CD14-positive monocyte (primary cell): ENCODE results near the gene STX1A. TPM values are rescaled to one million over a fixed set of nuclear protein-coding genes. Genes with fewer than 3 reads are reported as not detected.

Experiments used
- DNase-seq, 3 donors: peaks; one replicate each; pipeline ENCODE4 v3.0.0-alpha.2; 2011 to 2022
- H2AFZ ChIP-seq: 2 replicates; pipeline ENCODE4 v1.6.0; 2012; ENCODE audit warnings: mild to moderate bottlenecking, low read depth, low read length, inconsistent platforms; ENCODE audit not compliant: insufficient read depth, poor library complexity, severe bottlenecking
- H3K27ac ChIP-seq, 2 donors: 1 replicate in 1 of 2; 2 replicates in 1 of 2; pipeline ENCODE4 v1.5.1; 2012 to 2013; ENCODE audit warnings: low read length in 2 of 2, control low read depth in 1 of 2, inconsistent platforms in 1 of 2, low read depth in 1 of 2, mild to moderate bottlenecking in 1 of 2
- H3K27me3 ChIP-seq, 2 donors: one replicate each; pipeline versions ENCODE4 v1.6.0 to v1.6.1; 2011 to 2013; ENCODE audit warnings: low read length in 2 of 2; ENCODE audit not compliant: control insufficient read depth in 2 of 2, insufficient read depth in 2 of 2
- H3K36me3 ChIP-seq, 2 donors: replicated peaks in 1 of 2; 1 replicate in 1 of 2; 2 replicates in 1 of 2; pipeline versions ENCODE4 v1.5.1 to v1.6.1; 2012 to 2013; ENCODE audit warnings: low read length in 2 of 2, control low read depth in 1 of 2, inconsistent platforms in 1 of 2, mild to moderate bottlenecking in 1 of 2; ENCODE audit not compliant: insufficient read depth in 2 of 2, control insufficient read depth in 1 of 2
- H3K4me1 ChIP-seq, 2 donors: 1 replicate in 1 of 2; 2 replicates in 1 of 2; pipeline versions ENCODE4 v1.5.1 to v1.6.1; 2012 to 2013; ENCODE audit warnings: low read length in 2 of 2, control low read depth in 1 of 2, inconsistent platforms in 1 of 2, mild to moderate bottlenecking in 1 of 2, moderate library complexity in 1 of 2; ENCODE audit not compliant: insufficient read depth in 2 of 2, control insufficient read depth in 1 of 2
- H3K4me2 ChIP-seq: replicated peaks from 2 replicates; pipeline ENCODE3; 2012; ENCODE audit warnings: low read length, moderate library complexity, mild to moderate bottlenecking; ENCODE audit not compliant: poor library complexity, severe bottlenecking; ENCODE audit errors: extremely low read depth
- H3K4me3 ChIP-seq, 3 experiments: fragments of 200-600 bp in 1 of 3; sonication (generic) in 1 of 3; replicated peaks in 1 of 3; 1 replicate in 2 of 3; 2 replicates in 1 of 3; pipeline ENCODE4 v1.5.1; 2011 to 2013; ENCODE audit warnings: low read length in 3 of 3, mild to moderate bottlenecking in 3 of 3, control low read depth in 2 of 3, low read depth in 2 of 3, inconsistent platforms in 1 of 3, moderate library complexity in 1 of 3
- H3K79me2 ChIP-seq: 2 replicates; pipeline ENCODE4 v1.6.0; 2012; ENCODE audit warnings: mild to moderate bottlenecking, control low read depth, inconsistent platforms, low read length, moderate library complexity; ENCODE audit not compliant: insufficient read depth
- H3K9ac ChIP-seq: 2 replicates; pipeline ENCODE4 v1.6.0; 2017; ENCODE audit warnings: low read length, mild to moderate bottlenecking; ENCODE audit not compliant: insufficient read depth, poor library complexity, severe bottlenecking
- H3K9me3 ChIP-seq, 2 donors: replicated peaks in 1 of 2; 1 replicate in 1 of 2; 2 replicates in 1 of 2; pipeline versions ENCODE4 v1.5.1 to v1.6.1; 2012 to 2013; ENCODE audit warnings: low read length in 2 of 2, control low read depth in 1 of 2; ENCODE audit not compliant: control insufficient read depth in 1 of 2, insufficient read depth in 1 of 2
- H4K20me1 ChIP-seq: 2 replicates; pipeline ENCODE4 v1.6.0; 2012; ENCODE audit warnings: mild to moderate bottlenecking, low read length, control low read depth, moderate library complexity; ENCODE audit not compliant: insufficient read depth
- H3K27ac Mint-ChIP-seq, 7 donors: one replicate each; pipeline ENCODE4 v1.8.0; 2020; ENCODE audit warnings: mild to moderate bottlenecking in 7 of 7, mixed read lengths in 7 of 7, moderate library complexity in 6 of 7, inconsistent platforms in 2 of 7
- H3K27me3 Mint-ChIP-seq, 3 donors: one replicate each; pipeline ENCODE4 v1.8.0; 2021 to 2022; ENCODE audit warnings: low read depth in 3 of 3, mild to moderate bottlenecking in 3 of 3, mixed read lengths in 3 of 3, moderate library complexity in 3 of 3, inconsistent platforms in 1 of 3
- H3K36me3 Mint-ChIP-seq, 2 donors: one replicate each; pipeline ENCODE4 v1.8.0; 2020; ENCODE audit warnings: mixed read lengths in 2 of 2, inconsistent platforms in 1 of 2, mild to moderate bottlenecking in 1 of 2
- H3K4me1 Mint-ChIP-seq: one replicate; pipeline ENCODE4 v1.8.0; 2020; ENCODE audit warnings: mild to moderate bottlenecking, mixed read lengths
- H3K4me3 Mint-ChIP-seq, 2 donors: one replicate each; pipeline ENCODE4 v1.8.0; 2020; ENCODE audit warnings: mild to moderate bottlenecking in 2 of 2, mixed read lengths in 2 of 2, moderate library complexity in 1 of 2
- H3K9me3 Mint-ChIP-seq, 7 donors: one replicate each; pipeline ENCODE4 v1.8.0; 2020 to 2022; ENCODE audit warnings: mixed read lengths in 7 of 7, mild to moderate bottlenecking in 6 of 7, moderate library complexity in 6 of 7, inconsistent platforms in 2 of 7
- WGBS: methylation state at CpG from one replicate; pipeline ENCODE4 v1.1.5; 2013; ENCODE audit warnings: missing lambda C conversion rate; ENCODE audit not compliant: insufficient coverage; 5-methylcytosine and 5-hydroxymethylcytosine counted together
- intact Hi-C, 2 donors: fragments of 100-400 bp; cut with micrococcal nuclease; formaldehyde crosslinking; loops; one replicate each; pipeline versions ENCODE4 v1.15.0 to v1.15.1; 2023
- polyA plus RNA-seq, 3 donors: library from polyadenylated mRNA; depleted of rRNA in 1 of 3; unstranded in 2 of 3; stranded (reverse) in 1 of 3; fragments of 300-500 nt in 2 of 3; fragments of >200 nt in 1 of 3; fragmentation: Illumina TruSeq in 2 of 3; gene quantifications; 1 replicate in 2 of 3; 2 replicates in 1 of 3; pipeline ENCODE4 v1.2.3, GENCODE V29; 2012 to 2021
- TF ChIP-seq, protein P1 (sequence below): fragments of 200-600 bp; IDR thresholded peaks from one replicate; pipeline ENCODE4 v1.8.0; 2022; ENCODE audit warnings: antibody characterized with exemption, mild to moderate bottlenecking

Gene STX1A
- polyA plus RNA-seq, 3 donors = 0.27 to 2.7 (median 0.37) TPM

DNA sequence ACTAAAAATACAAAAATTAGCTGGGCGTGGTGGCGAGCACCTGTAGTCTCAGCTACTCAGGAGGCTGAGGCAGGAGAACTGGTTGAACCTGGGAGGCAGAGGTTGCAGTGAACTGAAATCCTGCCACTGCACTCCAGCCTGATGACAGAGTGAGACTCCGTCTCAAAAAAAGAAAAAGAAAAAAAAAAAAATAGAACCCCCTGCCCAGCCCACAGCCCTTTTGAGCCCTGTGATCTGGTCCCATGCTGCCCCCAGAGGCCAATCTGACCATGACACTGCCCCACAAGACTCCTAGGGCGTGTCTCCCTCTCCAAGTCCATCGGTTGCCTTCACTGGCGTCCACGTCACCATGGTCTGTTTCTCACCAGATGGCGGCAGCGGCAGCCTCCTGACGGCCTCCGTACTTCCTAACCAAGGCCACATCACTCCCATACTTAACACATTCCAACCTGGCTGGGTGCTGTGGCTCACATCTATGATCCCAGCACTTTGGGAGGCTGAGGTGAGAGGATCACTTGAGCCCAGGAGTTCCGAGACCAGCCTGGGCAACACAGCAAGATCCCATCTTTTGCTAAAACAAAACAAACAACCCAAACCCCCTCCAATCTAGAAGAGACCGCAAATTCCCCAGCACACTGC lies 18.0 kb downstream of the STX1A start:
- Histone ChIP-seq H3K9me3 (peaks cover 0 to 3% of the 10 kb centered on the region in 2 donors), H3K36me3 (peaks cover 24 to 32% of the 10 kb centered on the region in 2 donors), H2AFZ (no peak overlapping the region), H3K27me3 (peaks cover 6 to 48% of the 10 kb centered on the region in 2 donors), H4K20me1 (no peaks in the 10 kb centered on the region), H3K4me1 (peaks cover 6 to 9% of the 10 kb centered on the region in 2 donors), H3K4me2 (no peak overlapping the region), H3K27ac (no peak overlapping the region), H3K4me3 (no peak overlapping the region), H3K79me2 (no peaks in the 10 kb centered on the region), H3K9ac (no peak overlapping the region)
- Mint-ChIP-seq H3K9me3 (peaks cover 0 to 18% (median 5%) of the 10 kb centered on the region in 7 donors), H3K27me3 (peaks cover 44 to 57% (median 54%) of the 10 kb centered on the region in 3 donors), H3K4me1 (peaks cover 17% of the 10 kb centered on the region), H3K36me3 (peaks cover 31 to 36% of the 10 kb centered on the region in 2 donors), H3K4me3 (peak overlapping the region in 1 of 2 donors; percentile 68), H3K27ac (peak overlapping the region in 1 of 7 donors; percentile 22)
- TF ChIP-seq, protein P1, sequence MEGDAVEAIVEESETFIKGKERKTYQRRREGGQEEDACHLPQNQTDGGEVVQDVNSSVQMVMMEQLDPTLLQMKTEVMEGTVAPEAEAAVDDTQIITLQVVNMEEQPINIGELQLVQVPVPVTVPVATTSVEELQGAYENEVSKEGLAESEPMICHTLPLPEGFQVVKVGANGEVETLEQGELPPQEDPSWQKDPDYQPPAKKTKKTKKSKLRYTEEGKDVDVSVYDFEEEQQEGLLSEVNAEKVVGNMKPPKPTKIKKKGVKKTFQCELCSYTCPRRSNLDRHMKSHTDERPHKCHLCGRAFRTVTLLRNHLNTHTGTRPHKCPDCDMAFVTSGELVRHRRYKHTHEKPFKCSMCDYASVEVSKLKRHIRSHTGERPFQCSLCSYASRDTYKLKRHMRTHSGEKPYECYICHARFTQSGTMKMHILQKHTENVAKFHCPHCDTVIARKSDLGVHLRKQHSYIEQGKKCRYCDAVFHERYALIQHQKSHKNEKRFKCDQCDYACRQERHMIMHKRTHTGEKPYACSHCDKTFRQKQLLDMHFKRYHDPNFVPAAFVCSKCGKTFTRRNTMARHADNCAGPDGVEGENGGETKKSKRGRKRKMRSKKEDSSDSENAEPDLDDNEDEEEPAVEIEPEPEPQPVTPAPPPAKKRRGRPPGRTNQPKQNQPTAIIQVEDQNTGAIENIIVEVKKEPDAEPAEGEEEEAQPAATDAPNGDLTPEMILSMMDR = peak; percentile 86
- DNase-seq = peak; percentile 49 to 66 (median 52)
- intact Hi-C loops = no loop called here
- WGBS = 63% methylated on average over 8 of the region's 13 CpGs

DNA sequence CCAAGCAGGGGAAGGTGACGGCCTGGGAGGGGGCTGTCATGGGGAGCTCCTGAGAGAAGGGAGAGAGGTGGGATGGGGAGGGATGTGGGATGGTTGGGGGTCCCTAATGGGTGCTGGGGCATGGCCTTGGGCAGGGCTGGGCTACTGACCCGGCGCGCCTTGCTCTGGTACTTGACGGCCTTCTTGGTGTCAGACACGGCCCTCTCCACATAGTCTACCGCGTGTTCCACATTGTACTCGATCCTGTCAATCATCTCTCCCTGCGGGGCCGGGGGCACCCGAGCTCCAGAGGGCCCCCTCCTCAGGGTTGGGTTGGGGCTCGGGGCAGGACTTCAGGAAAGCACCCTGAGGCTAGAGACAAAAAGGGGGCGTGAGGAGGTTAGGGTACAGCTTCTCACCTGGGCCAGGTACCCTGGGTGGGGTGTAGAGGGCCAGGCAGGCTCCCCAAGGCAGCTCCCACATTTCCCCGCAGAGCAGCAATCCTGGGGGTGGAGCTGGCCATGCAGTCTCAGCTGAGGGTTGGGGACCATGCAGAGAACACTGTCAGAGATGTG lies 18.8 kb downstream of the STX1A start:
- 97% methylated on average over 6 of the region's 15 CpGs for WGBS
- Mint-ChIP-seq H3K27ac (peak overlapping the region in 1 of 7 donors; percentile 51), H3K4me3 (no peak overlapping the region), H3K27me3 (peaks cover 36 to 49% (median 45%) of the 10 kb centered on the region in 3 donors), H3K36me3 (peaks cover 39 to 44% of the 10 kb centered on the region in 2 donors), H3K9me3 (peaks cover 0 to 13% (median 3%) of the 10 kb centered on the region in 7 donors), H3K4me1 (peaks cover 14% of the 10 kb centered on the region)
- no peaks in the 10 kb centered on the region for H4K20me1 ChIP-seq
- no peak overlapping the region for H3K4me3 ChIP-seq
- no peak overlapping the region for H3K9ac ChIP-seq
- H3K36me3 ChIP-seq = peaks cover 32 to 40% of the 10 kb centered on the region in 2 donors
- H3K4me2 ChIP-seq = no peak overlapping the region
- DNase-seq = no peak
- no peak overlapping the region for H2AFZ ChIP-seq
- TF ChIP-seq, protein P1 = no peak
- H3K9me3 ChIP-seq = peaks cover 0 to 3% of the 10 kb centered on the region in 2 donors
- intact Hi-C loops = no loop called here
- peaks cover 6 to 40% of the 10 kb centered on the region in 2 donors for H3K27me3 ChIP-seq
- H3K79me2 ChIP-seq = no peaks in the 10 kb centered on the region
- H3K4me1 ChIP-seq = peaks cover 6 to 9% of the 10 kb centered on the region in 2 donors
- H3K27ac ChIP-seq = no peak overlapping the region
